NB4 (cell line): Measurements from ENCODE around the gene TMEM74B.
"Not testable (repeated sequence)": the region's sequence is repeated elsewhere in the genome, so short reads cannot be mapped to it uniquely, and the experiment has no call there.

ENCODE experiments used
- DNase-seq: peaks from one replicate; pipeline ENCODE4 v3.0.0; 2010; ENCODE audit warnings: low read depth
- H3K4me3 ChIP-seq: one replicate; pipeline ENCODE4 v1.5.1; 2011; ENCODE audit warnings: mild to moderate bottlenecking, low read depth, low read length, moderate library complexity
- MYC ChIP-seq: IDR thresholded peaks from 2 replicates; pipeline ENCODE4 v1.6.1; 2011; ENCODE audit warnings: low read depth, low read length
- POLR2A ChIP-seq: IDR thresholded peaks from 2 replicates; pipeline ENCODE4 v1.6.1; 2011; ENCODE audit warnings: mild to moderate bottlenecking; ENCODE audit not compliant: insufficient read length; ENCODE audit errors: extremely low read depth
- TF ChIP-seq, protein P1 (sequence below): IDR thresholded peaks from 2 replicates; pipeline ENCODE4 v1.6.1; 2011; ENCODE audit warnings: low read depth, low read length
- TF ChIP-seq, protein P2 (sequence below): IDR thresholded peaks from one replicate; pipeline ENCODE4 v1.5.1; 2012; ENCODE audit warnings: low read depth, low read length

Gene TMEM74B

DNA sequence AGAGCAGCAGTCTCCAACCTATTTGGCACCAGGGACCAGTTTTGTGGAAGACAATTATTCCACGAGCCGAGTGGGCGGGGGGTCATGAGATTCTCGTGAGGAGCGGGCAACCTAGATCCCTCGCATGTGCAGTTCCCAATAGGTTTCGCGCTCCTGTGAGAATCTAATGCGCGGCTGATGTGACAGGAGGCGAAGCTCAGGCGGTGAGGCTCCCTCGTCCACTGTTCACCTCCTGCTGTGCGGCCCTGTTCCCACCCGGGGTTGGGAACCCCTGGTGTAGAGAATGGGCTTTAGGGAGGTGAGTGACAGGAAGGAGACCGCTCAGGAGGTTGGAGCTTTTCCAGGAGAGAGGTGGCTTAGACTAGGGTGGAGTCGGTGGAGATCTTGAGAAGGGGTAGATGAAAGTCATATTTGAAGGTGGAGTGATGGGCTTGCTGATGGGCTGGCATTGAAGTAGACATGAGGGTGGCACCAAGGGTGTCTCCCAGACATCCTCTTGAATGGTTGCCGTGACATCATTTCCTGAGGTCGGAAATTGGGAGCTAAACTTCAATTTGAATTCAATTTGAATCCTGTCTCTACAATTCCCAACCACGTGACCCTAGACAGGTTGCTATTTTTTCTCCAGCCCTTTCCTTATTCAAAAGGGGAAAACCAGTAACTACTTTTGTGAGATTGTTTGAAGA, 39.6 kb upstream of the TMEM74B start:
- H3K4me3 ChIP-seq = no peak overlapping the region
- no peak for DNase-seq
- TF ChIP-seq MYC = no peak
- no peak for TF ChIP-seq POLR2A
- TF ChIP-seq, protein P1, sequence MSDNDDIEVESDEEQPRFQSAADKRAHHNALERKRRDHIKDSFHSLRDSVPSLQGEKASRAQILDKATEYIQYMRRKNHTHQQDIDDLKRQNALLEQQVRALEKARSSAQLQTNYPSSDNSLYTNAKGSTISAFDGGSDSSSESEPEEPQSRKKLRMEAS = no peak
- TF ChIP-seq, protein P2, sequence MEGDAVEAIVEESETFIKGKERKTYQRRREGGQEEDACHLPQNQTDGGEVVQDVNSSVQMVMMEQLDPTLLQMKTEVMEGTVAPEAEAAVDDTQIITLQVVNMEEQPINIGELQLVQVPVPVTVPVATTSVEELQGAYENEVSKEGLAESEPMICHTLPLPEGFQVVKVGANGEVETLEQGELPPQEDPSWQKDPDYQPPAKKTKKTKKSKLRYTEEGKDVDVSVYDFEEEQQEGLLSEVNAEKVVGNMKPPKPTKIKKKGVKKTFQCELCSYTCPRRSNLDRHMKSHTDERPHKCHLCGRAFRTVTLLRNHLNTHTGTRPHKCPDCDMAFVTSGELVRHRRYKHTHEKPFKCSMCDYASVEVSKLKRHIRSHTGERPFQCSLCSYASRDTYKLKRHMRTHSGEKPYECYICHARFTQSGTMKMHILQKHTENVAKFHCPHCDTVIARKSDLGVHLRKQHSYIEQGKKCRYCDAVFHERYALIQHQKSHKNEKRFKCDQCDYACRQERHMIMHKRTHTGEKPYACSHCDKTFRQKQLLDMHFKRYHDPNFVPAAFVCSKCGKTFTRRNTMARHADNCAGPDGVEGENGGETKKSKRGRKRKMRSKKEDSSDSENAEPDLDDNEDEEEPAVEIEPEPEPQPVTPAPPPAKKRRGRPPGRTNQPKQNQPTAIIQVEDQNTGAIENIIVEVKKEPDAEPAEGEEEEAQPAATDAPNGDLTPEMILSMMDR = no peak

DNA sequence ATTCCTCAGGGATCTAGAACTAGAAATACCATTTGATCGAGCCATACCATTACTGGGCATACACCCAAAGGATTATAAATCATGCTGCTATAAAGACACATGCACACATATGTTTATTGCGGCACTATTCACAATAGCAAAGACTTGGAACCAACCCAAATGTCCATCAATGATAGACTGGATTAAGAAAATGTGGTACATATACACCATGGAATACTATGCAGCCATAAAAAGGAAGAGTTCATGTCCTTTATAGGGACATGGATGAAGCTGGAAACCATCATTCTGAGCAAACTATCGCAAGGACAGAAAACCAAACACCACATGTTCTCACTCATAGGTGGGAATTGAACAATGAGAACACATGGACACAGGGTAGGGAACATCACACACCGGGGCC, 38.0 kb upstream of the TMEM74B start:
- not testable (repeated sequence) for H3K4me3 ChIP-seq, DNase-seq

DNA sequence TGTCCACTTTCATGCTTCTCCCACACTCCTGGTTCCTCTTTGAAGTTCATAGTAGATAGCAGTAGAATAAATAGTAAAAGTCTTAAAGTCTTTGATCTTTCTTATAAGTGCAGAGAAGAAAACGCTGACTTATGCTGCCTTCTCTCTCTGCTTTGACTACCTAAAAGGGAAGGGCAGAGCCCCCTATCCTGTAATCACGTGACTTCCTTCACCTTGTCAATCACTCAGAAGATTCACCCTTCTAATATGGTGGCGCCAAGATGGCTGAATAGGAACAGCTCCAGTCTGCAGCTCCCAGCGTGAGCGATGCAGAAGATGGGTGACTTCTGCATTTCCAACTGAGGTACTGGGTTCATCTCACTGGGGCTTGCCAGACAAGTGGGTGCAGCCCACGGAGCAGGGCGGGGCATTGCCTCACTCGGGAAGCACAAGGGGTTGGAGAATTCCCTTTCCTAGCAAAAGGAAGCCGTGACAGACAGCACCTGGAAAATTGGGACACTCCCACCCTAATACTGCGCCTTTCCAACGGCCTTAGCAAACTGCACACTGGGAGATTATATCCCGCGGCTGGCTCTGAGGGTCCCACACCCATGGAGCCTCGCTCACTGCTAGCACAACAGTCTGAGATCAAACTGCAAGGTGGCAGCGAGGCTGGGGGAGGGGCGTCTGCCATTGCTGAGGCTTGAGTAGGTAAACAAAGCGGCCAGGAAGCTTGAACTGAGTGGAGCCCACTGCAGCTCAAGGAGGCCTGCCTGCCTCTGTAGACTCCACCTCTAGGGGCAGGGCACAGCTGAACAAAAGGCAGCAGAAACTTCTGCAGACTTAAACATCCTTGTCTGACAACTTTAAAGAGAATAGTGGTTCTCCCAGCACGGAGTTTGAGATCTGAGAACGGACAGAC, 32.0 kb upstream of the TMEM74B start:
- DNase-seq, H3K4me3 ChIP-seq: not testable (repeated sequence)

DNA sequence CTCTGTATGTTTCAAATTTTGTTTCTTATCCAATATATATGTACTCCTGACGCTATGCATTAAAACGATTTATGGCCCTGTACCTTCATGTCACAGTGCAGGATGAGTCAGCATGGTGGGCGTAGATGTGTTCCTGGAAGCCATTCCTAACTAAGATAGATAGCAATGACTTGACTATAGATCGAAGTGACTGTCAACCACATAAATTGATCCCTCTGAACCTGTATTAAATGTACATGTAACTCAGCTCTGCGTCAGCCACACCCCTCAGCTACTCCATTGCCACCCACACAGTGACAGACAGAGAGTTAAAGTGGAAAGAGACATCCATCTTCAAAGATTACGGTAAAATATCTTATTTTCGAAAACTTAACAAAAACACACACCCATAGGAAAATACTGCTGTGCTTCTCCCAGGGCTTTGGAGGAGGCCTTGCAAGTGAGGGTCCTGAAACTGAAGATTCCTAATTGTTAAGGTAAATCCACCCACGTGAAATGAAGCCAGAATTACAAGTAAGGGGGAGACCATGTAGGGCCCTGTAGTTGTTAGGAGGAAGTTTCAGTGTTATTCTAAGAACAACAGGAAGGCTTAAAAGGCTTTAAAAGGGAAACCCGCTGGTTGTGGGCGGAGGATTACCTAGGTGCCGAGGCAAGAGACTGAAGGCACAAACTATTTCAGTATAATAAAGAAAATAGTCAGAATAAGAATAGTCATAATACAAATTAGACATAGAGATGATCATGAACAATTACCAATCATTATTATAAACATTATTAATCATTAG, 30.8 kb upstream of the TMEM74B start:
- TF ChIP-seq, protein P1 = no peak
- TF ChIP-seq POLR2A = no peak
- TF ChIP-seq MYC = no peak
- TF ChIP-seq, protein P2 = no peak
- no peak overlapping the region for H3K4me3 ChIP-seq
- DNase-seq = no peak

DNA sequence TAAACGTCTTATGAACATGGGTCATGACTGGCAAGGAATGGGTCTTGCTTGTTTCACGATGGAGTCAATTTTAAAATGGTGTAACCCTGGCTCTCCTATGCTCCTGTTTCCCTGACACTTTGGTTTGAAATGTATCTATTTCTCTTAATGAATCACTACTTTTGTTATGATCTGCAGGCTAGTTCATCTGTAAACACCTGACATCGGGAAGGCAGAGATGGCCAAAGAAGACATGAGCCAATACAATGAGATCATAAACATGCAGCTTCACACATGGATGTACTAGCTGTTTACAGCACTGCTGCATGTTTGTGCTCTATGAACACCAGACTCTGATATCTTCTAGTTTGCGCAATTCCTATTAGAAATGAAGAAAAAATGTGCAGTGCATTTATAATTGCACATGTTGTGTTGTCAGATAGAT, 30.1 kb upstream of the TMEM74B start:
- TF ChIP-seq, protein P2 = no peak
- TF ChIP-seq, protein P1 = no peak
- TF ChIP-seq MYC (no peak), POLR2A (no peak)
- H3K4me3 ChIP-seq = no peak overlapping the region
- DNase-seq = no peak

DNA sequence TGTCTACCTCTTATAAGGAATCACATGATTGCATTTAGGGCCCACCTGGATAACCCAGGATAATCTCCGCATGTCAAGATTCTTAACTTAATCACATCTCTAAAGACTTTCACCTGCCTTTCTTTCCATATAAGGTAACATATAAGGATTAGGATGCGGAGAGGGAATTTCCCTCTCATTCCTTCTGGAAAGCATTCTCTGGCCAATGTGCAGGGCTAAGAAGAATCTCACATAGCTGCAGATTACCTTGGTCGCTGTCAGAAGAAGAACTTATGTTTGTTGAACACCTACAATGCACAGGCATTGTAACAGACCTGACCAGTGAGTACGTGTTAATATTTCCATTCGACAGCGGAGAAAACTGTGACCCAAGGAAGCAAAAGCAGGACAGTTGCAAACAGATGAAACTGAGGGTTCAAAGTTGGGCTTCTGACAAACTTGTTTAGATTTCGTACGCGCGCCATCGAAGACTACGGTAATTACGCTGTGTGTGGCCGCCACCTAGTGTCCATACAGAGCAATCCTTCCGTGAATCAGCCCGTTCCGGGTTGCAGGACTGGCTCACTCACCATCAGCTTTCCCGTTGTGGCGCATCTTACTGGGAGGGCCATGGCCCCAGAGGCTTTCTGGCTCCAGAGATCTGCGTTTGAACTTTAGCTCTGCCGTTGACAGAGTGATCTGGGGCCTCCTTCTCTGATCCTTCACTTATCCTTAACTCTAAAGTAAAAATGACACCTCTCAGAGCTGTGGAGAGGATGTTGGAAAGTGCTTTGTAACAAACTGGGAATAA, 28.0 kb upstream of the TMEM74B start:
- DNase-seq = peak; percentile 80
- H3K4me3 ChIP-seq = no peak overlapping the region
- TF ChIP-seq, protein P1 = peak; percentile 49
- TF ChIP-seq MYC (peak; percentile 51; the same call in 1 of the 2 replicates), POLR2A (no peak)
- TF ChIP-seq, protein P2 = peak; percentile 89
